Islet precursor cell (in vitro differentiated cells): ENCODE measurements around the gene SLAMF9.

ENCODE experiments used
- DNase-seq: peaks from one replicate; pipeline ENCODE4 v3.0.0-alpha.2; 2018

The SLAMF9 gene

GRCh38 chr1:159932296-159933285, 21.4 kb downstream of the SLAMF9 start:
- no peak for DNase-seq

- no peak for DNase-seq
Measured at GRCh38 chr1:159931795-159932173, 22.3 kb downstream of the SLAMF9 start.

GRCh38 chr1:159931101-159931794, 22.8 kb downstream of the SLAMF9 start:
- no peak for DNase-seq

- no peak for DNase-seq
Measured at GRCh38 chr1:159930634-159931033, 23.4 kb downstream of the SLAMF9 start.

- DNase-seq, result no peak
Measured at GRCh38 chr1:159930216-159930615, 23.8 kb downstream of the SLAMF9 start.

- peak; percentile 87 for DNase-seq
Measured at GRCh38 chr1:159929155-159930051, 24.6 kb downstream of the SLAMF9 start.

GRCh38 chr1:159928491-159929050, 25.5 kb downstream of the SLAMF9 start:
- no peak for DNase-seq

- DNase-seq, result no peak
Measured at GRCh38 chr1:159927849-159928431, 26.1 kb downstream of the SLAMF9 start.

DNA sequence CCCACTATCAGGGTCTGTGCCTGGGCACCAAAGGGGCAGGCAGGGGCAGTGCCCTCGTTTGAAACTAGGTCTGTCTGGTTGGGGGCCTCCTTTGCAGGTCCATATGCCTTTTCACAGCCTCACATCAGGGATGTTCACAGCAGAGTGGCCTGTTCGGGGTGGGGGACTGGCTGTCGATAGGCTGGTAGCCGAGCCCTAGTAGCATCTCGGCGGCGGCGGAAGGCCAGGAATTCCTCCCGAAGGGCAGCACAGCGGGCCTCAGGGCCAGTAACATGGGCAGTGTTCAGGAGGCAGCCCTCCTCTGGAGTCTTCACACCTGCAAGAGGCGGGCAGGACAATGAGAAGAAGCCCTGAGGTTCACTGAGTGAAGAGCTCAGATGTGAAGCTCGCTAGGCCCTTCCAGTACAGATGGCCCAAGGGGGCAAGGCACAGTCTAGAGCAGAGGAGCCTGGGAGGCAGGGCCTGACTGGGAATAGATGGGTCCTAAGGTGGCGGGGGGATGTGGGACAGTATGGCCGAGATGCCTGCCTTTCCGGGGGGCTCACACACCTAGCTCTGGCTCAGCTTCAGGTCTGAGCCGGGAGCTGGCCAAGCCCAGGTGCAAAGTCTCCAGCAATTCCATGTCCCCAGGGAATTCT, 26.7 kb downstream of the SLAMF9 start:
- no peak for DNase-seq

GRCh38 chr1:159925719-159926078, 28.3 kb downstream of the SLAMF9 start:
- DNase-seq, result no peak

DNA sequence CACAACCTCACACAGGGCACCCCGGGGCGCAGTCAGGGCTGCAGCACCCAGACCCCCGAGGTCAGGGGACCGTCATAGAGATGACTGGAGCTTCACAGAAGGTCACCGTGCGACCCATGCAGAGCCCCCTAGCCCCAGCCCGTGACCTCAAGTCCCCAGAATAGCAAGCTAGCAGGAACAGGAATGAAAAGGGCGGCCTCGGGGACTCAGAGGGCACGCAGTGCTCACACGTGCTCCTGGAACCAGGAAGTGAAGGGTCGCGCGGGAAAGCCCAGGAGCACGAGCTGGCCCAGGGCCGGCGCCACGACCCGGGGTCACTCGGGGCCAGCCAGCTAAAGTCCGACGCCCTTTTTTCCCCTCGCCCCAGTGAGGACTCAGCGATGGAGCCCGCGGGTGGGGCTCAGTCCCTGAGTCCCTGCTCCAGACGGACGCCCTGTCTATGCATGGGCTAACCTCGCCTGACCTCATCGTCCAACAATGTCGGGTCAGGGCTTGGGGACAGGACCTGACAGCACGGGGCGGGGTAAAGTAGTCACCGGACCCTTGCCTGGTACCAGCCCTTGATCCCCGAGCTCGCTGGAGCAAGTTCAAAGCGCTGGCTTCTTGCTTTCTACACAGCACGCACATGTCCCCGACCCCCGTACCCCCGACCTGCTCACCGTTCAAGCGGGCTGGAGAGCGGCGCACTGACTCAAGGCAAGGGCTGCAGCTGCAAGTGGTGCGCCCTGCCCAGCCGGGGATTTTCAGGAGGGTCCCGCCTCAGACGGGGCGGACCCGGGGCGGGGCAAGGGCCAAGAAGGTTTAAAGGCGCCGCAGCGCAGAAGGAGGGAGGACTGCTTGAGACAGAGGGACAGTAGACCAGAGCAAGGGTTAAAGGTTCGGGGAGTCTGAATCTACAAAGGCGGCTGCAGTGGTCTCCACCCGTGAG, 29.0 kb downstream of the SLAMF9 start, which contains the start of gene TAGLN2:
TAGLN2 (minus strand) TSS at position 717 of the 928 bp plus-strand sequence. CDS start 4,998 bp downstream, outside the sequence.
- peak; percentile 97 for DNase-seq

DNA sequence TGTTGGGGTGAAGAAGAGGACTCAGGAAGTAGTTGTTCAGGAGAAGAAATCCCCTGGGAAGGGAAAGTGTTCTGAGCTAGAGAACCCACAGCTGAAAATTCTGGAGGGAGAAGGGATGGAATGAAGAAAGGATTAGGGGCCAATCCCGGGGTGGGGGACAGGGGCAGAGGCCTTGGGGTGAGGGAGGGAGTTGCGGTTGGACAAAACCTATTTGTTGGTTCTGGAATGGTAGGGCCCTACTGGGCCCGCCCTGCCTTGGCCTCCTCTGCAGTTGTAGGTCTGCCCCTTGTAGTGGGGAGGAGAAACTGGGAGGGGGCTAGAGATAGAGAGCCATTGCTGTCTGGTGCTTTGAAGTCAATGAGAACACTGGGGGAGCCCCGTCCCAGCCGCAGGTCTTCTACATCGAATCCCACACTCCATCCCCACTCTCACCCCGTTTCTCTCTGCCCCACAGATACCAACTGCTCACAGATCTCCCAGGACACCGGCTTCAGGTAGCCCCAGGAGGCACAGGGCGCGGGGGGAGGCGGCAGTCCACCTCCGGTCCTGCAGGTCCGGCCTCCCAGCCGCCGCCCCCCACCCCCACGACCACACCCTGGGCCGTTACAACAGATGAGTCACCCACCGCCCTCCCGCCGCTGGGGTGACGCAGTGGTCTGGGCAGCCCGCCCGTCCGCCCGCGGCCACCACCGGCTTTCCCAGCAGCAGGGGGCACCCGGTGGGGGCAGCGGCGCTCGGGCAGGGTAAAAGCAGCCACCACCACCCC, 29.8 kb downstream of the SLAMF9 start:
- DNase-seq, result peak; percentile 97

DNA sequence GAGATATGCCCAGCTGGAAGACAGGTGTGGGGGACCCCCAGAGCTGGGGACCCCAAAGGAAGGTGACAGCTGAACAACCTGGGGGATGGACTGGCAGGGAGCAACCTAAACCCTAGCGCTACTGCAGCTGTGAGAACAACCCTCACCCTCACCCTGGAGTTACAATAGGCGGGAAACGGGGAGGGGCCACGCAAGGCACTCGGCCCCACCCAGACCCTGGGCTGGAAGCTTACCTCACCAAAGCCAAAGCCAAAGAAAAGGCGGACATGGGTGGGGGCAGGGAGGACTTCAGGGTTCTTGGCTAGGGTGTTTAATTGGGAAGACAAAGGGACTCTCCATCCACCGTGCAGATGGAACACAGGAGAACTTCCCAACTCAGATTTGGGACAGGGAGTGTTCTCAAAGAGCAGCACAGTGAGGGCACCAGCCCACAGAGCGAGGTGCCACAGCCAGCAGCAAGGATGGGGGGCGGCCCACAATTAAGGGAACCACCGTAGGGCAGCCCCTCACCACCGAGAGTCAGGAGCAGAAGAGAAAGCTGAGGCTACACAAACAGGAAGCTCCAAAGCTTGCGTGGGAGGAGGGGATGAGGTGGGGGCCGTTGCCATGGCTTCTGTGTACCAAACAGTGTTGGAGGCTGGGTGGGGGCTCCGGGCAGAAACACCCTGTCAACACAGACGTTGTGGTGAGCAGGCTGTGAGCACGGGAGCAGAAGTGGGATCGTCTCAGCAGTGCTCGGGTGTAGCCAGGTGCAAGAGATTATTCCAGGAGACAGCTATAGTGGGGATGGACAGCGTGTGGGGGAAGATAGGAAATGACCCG, 30.6 kb downstream of the SLAMF9 start:
- peak; percentile 90 for DNase-seq

GRCh38 chr1:159922511-159923202, 31.4 kb downstream of the SLAMF9 start:
- DNase-seq, result no peak

DNA sequence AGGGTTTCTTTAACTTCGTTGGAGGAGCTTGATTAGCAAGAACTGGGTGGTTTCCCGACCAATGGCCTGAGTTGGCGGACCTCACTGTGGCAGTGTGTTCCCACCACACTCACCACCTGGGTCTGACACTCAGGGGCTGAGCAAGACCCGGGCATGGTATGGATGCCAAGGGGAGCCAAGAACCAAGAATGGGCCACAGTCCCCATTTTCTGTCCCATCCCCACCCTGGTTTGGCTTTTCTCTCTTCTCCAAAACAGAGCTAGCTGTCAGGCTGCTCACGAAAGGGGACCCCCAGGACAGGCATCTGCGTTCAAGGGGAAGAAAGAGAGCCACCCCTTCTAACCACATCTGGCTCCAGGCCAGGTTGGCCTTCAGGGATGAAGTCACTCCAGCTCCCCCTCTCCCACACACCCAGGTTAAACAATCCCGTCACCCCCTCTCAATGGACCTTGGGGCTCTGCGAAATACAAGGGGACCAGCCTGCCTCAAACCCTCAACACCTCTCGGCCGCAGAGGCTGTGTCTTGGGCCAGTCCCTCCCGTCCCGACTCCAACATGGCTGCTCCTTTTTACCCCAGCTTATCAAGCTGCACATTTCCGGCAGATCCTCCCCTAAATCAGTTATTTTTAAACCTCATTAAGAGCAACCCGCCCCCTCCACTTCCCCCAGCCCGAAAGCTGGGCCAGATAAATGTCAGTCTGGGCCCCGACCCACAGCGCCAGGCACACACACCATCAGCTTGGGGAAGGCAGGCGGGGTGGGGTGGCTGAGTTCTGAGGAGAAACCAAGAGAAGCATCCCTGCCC, 32.1 kb downstream of the SLAMF9 start:
- no peak for DNase-seq

- no peak for DNase-seq
Measured at GRCh38 chr1:159921251-159921650, 32.8 kb downstream of the SLAMF9 start.

DNA sequence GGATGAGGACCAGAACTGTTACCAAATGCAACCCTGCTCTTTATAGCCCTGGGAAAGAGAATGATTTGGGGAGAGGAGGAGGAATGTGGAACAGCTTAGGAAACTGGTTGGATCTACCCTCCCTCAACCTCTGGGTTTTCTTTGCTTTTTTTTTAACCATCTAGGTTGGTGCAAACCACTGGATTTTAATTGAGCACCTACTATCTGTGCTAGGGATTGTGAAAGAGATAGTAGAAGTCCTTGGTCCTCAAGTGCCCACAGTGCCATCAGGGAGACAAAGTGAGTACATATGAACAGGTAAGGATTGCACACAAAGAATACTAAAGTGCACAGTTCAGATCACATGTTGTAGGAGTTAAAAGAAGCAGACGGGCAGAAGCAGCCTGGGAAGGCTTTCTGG, 33.4 kb downstream of the SLAMF9 start:
- DNase-seq, result no peak
